Cardiac atrium fibroblast (primary cell): Measurements from ENCODE around the gene TDRD3. TPM values are rescaled to one million over a fixed set of nuclear protein-coding genes. Genes with fewer than 3 reads are reported as not detected.

Experiments
- total RNA-seq: library from RNA; depleted of rRNA; stranded (reverse); fragments of >200 nt; gene quantifications from 2 replicates; pipeline ENCODE4 v1.2.3, GENCODE V29; 2015

TDRD3 gene
- 8.5 and 8.7 TPM in 2 replicates for total RNA-seq

DNA sequence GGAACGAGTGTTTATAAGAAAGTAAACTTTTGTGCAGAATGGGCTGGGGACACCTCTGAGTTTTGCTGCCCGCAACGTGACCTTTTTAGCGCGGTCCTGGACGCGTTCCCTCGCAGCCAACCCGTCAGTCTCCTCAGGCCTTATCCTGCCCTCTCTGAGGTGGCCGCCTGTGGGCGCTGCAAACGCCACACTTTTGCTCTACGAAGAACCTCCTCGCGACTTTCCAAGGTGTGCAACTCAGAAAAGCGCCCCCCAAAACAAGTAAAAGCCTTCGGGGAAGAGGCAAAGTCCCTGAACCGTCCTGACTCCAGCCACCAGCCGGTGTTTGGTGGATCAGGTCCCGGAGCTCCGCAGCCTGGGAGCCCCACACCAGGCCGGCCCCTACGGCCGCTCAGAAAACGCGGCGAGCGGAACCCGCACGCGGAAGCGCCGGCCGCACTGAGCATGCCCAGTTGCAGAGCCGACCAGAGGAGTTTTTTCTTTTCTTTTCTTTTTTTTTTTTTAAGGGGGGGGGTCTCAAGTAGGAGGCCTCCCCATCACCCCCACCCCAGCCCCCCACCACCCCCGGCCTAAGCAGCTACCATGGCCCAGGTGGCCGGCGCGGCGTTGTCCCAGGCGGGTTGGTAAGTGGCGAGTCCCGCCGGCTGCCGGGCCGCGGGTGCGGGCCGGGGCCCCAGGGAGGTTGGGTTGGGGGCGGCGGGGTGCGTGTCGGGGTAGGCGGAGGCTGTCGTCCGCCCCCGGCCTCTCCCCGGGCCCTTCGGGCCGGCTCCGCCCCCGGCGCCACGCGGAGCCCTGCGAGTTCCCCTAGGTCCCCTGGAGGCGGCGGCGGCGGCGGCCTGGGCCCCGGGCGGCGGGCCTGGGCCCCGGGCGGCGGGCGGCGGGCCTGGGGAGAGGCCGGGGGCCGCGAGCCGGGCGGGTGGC, at the start of gene TDRD3:
Gene TDRD3, plus strand, starts transcription at position 438 of the 921 bp plus-strand sequence. Its CDS starts 145 bp downstream, at position 583.

Other genes starting within 250 kb of the TDRD3 start
- 4.9 and 10.5 TPM in 2 replicates for gene DIAPH3, start 233.3 kb upstream of the TDRD3 start, total RNA-seq